HK-2 (cell line): ENCODE results near the gene PFN3.
A peak's percentile ranks its signal among the peaks of the same experiment; 100 is the strongest.

Source experiments
- DNase-seq: peaks from one replicate; pipeline ENCODE4 v3.0.0-alpha.2; 2018; ENCODE audit not compliant: unreplicated experiment

PFN3 gene

GRCh38 chr5:177437623-177438022 lies 37.2 kb upstream of the PFN3 start:
- DNase-seq = peak; percentile 1

- no peak for DNase-seq
Observed at GRCh38 chr5:177435847-177436536, 35.5 kb upstream of the PFN3 start.

DNA sequence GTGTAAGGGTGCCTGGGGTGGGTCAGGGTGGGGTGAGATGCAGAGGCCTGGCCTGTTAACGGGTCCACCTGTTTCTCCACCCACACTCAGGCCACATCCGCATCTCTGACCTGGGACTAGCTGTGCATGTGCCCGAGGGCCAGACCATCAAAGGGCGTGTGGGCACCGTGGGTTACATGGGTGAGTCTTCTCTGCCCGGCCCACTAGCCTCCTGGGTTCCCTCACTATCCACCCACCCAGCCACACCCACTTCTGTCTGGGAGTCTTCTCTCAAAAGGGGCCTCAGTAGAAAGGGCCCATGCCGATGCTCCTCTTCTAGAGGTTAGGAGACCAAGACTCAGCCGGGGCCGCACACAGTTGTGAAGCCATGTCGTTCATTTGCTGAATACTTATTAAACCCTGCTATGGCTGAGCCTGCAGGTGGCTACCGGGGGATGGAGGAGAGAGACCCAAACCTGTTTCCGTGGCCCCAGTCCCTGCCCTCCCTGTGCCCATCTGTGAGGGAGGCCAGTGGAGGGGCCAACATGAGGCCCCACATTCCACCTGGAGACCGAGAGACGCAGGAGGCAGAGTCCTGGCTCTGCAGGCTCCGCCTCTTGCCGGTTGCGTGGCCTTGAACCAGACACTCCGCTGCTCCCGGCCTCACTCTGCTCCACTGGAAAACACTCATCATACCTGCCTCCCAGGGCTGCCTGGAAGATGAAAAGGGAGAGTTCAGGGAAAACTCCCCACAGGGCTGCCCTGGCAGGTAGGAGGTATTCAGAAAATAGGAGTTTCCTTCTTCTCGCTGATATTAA lies 34.7 kb upstream of the PFN3 start:
- peak; percentile 1 for DNase-seq

- DNase-seq = peak; percentile 49
Observed at GRCh38 chr5:177434437-177434836, 34.0 kb upstream of the PFN3 start.

DNA sequence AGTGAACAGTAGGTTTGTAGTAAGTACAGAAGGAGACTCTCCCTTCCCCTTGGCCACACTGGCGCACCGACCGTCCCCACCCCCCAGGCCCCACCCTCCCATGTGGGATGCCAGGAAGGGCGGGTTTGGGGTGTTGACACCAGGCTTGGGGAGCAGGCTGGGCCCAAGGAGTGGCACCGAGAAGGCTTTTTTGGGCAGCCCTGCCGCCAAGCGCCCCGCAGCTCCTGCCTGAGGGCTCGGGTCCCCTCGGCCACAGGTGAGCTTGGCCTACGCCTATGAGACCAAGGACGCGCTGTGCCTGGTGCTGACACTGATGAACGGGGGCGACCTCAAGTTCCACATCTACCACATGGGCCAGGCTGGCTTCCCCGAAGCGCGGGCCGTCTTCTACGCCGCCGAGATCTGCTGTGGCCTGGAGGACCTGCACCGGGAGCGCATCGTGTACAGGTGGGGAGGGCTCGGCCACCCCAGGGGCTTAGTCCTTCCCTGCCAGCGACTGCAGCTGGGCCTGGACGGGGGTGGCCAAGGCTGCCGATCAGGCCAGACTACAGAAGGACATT lies 33.3 kb upstream of the PFN3 start:
- no peak for DNase-seq

- no peak for DNase-seq
Observed at GRCh38 chr5:177432839-177433657, 32.6 kb upstream of the PFN3 start.

- no peak for DNase-seq
Observed at GRCh38 chr5:177432143-177432838, 31.8 kb upstream of the PFN3 start.

GRCh38 chr5:177431317-177432142 lies 31.1 kb upstream of the PFN3 start:
- no peak for DNase-seq

DNA sequence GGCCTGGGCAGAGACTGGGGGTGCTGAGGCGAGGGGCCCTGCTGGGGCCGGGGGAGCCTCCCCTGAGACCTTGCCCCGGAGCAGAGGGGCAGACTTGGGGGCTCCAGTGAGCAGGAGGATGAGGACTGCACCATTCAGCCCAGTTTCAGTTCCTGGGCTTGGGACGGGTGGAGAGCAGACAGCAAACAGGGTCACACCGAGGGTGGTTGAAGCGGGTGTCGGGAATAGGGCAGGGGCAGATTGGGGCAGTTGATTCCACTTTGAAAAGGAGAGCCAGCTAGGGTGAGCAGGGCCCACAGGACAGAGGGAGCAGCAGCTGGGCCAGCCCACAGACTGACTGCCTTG lies 30.5 kb upstream of the PFN3 start:
- DNase-seq = no peak

- no peak for DNase-seq
Observed at GRCh38 chr5:177430140-177430951, 29.9 kb upstream of the PFN3 start.

GRCh38 chr5:177429248-177430040 lies 29.0 kb upstream of the PFN3 start:
- DNase-seq = no peak

DNA sequence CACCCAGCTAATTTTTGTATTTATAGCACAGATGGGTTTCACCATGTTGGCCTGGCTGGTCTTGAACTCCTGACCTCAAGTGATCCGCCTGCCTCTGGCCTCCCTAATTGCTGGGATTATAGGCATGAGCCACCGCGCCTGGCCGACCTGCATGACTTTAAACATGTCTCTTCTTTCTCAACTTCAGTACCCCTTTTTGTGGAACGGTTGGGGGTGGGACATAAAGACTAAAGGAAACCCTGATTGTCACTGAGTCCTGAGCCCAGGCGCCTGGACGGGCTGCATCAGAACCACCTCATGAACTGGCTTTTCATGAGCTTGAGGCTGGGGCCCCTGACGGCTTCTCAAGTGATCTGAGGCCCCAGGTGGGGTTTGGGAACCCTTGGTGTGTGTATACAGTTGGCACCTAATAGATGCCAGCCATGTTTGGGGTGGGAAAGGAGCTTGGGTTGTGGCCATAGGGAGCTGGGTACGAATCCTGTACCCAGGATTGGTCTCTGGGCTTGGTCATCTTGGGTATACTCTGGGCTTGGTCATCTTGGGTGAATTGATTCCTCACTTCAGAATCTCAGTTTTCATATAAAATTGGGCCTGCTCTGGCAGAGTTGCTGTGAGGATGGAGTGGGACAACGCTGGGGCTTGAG lies 28.2 kb upstream of the PFN3 start:
- DNase-seq = no peak

- DNase-seq = no peak
Observed at GRCh38 chr5:177427919-177428573, 27.6 kb upstream of the PFN3 start.

DNA sequence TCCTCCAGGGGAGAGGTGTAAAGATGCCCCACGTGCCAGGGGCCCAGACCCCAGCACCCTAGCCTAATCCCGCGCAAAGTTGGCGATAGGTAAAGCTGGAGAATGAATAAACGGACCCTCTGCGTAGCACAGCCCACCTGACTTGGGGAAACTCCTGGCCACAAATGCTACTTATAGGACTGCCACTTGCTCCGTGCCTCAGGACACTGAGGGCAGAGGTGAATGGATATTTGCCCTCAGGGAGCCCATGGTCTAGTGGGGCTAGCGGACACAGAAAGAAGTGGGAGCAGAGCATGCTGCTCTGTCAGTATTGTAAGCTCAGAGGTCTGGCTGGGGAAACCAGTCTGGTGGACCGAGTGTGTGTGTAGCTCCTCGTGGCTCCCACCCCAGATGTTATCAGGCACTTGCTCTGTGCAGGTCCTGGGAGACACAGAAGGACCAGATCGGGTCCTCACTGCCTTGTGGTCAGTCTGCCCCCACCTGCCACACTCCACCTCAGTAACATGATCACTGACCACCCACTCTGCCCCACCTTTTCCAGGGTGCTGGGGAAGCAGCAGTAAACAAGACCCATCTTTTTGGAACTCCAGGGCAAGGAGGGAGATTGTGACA lies 26.9 kb upstream of the PFN3 start:
- DNase-seq = no peak

DNA sequence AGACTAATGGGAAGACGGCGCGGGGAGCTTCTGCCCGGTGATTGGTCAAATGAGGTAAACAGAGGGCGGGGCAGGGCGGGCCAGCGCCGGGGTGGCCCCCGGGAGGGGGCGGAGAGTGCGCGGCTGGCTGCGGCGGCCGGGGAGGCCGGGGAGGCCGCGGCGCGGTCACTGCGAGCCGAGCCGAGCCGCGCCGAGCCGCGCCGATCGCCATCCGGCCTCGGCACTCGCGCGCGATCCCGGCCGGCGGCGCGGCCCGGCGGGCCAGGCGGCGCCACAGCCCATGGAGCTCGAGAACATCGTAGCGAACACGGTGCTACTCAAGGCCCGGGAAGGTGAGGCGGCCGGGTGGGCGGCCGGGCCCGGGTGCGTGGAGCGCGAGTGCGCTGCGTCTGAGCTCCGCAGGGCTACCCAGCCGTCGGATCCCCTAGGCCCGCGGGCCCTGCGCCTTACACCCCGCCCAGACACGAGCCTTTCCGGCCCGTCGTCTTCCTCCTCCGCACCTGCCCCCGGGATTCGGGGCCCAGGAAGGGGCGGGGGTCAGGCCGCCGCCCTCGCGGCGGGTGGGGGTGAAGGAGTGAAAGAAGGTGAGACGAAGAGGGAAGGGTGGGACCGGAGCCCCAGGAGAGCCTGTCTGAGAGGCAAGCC lies 26.2 kb upstream of the PFN3 start, which contains the start of gene GRK6:
Gene GRK6, plus strand, starts transcription at position 111 of the 645 bp plus-strand sequence. Its CDS starts 170 bp downstream, at position 281.
- DNase-seq = no peak

GRCh38 chr5:177425801-177426565 lies 25.5 kb upstream of the PFN3 start:
- DNase-seq = peak; percentile 95
